Measurements from ENCODE around the gene CABP1. TPM values are rescaled to one million over a fixed set of nuclear protein-coding genes. Genes with fewer than 3 reads are reported as not detected.

CABP1 gene
- total and polyA plus RNA-seq, 4 donors, result 0.13 to 0.63 (median 0.48) TPM

- DNase-seq (no peak), ATAC-seq (ENCODE audit: insufficient read depth, low FRiP score) (no peak)
- Histone ChIP-seq H3K27me3 (ENCODE audit: control insufficient read depth in 3 of 3, insufficient read depth in 3 of 3, low read length in 2 of 3) (no peaks in the 10 kb centered on the region), H3K9ac (ENCODE audit: insufficient read depth in 1 of 2, low read length in 2 of 2) (no peak overlapping the region), H3K4me1 (ENCODE audit: control insufficient read depth in 5 of 5, insufficient read depth in 5 of 5, low read length in 5 of 5) (peaks cover 0 to 2% (median 0%) of the 10 kb centered on the region in 5 donors), H3K4me3 (no peak overlapping the region), H3K9me3 (ENCODE audit: control insufficient read depth in 4 of 4, insufficient read depth in 3 of 4, low read length in 3 of 4) (no peaks in the 10 kb centered on the region), H3K27ac (ENCODE audit: low read depth in 1 of 2, low read length in 1 of 2) (peak overlapping the region in 1 of 2 donors; percentile 36), H3K36me3 (ENCODE audit: control insufficient read depth in 4 of 4, insufficient read depth in 4 of 4, low read length in 4 of 4) (no peaks in the 10 kb centered on the region)
- 64 to 72% methylated on average over 8 of the region's 8 CpGs for WGBS, 2 donors
- no peak for TF ChIP-seq CTCF (IDR thresholded peaks at IDR 0.05; ENCODE audit: control extremely low read depth, extremely low read depth)
Observed at GRCh38 chr12:120678572-120678971, 38.1 kb downstream of the CABP1 start.

DNA sequence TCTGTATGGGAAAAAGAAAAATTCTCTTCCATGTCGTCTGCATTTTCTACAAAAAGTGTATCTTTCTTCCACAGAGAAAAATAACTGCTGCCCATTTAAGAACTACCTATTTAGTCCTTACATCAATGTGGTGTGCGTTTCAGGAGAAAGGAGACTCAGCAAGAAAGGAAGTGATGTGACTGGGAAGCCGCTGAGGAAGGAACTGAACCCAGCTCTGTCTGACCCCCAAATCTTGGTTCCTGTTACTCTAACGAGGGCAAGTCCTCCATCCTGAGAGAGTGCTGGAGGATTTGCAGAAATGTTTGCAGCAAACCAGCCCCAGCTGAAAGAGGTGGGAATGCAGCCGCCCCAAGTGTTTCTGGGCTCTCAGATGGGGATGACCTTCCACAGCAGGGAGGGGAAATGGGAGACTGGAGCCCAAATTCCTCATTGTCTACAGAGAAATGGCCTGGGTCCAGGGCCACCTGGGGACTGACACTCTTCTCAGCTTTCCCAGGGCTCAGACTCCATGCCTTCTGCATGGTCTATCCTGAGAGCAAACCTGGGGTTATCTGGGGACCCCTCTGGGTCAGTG is 39.8 kb downstream of the CABP1 start:
- 33 to 49% methylated on average over 5 of the region's 5 CpGs for WGBS, 2 donors
- TF ChIP-seq CTCF (IDR thresholded peaks at IDR 0.05; ENCODE audit: control extremely low read depth, extremely low read depth), result no peak
- no peak overlapping the region for H3K4me3 ChIP-seq
- no peaks in the 10 kb centered on the region for H3K9me3 ChIP-seq (ENCODE audit: control insufficient read depth in 4 of 4, insufficient read depth in 3 of 4, low read length in 3 of 4)
- peaks cover 0 to 2% (median 0%) of the 10 kb centered on the region in 5 donors for H3K4me1 ChIP-seq (ENCODE audit: control insufficient read depth in 5 of 5, insufficient read depth in 5 of 5, low read length in 5 of 5)
- no peak overlapping the region for H3K27ac ChIP-seq (ENCODE audit: low read depth in 1 of 2, low read length in 1 of 2)
- H3K36me3 ChIP-seq (ENCODE audit: control insufficient read depth in 4 of 4, insufficient read depth in 4 of 4, low read length in 4 of 4), result no peaks in the 10 kb centered on the region
- H3K9ac ChIP-seq (ENCODE audit: insufficient read depth in 1 of 2, low read length in 2 of 2), result no peak overlapping the region
- no peak for DNase-seq
- ATAC-seq (ENCODE audit: insufficient read depth, low FRiP score), result no peak
- no peaks in the 10 kb centered on the region for H3K27me3 ChIP-seq (ENCODE audit: control insufficient read depth in 3 of 3, insufficient read depth in 3 of 3, low read length in 2 of 3)

- H3K27ac ChIP-seq (ENCODE audit: low read depth in 1 of 2, low read length in 1 of 2), result no peak overlapping the region
- ATAC-seq (ENCODE audit: insufficient read depth, low FRiP score) (no peak), DNase-seq (no peak)
- H3K9me3 ChIP-seq (ENCODE audit: control insufficient read depth in 4 of 4, insufficient read depth in 3 of 4, low read length in 3 of 4), result no peaks in the 10 kb centered on the region
- no peaks in the 10 kb centered on the region for H3K27me3 ChIP-seq (ENCODE audit: control insufficient read depth in 3 of 3, insufficient read depth in 3 of 3, low read length in 2 of 3)
- 66 to 73% methylated on average over 8 of the region's 8 CpGs for WGBS, 2 donors
- no peak overlapping the region for H3K4me3 ChIP-seq
- H3K4me1 ChIP-seq (ENCODE audit: control insufficient read depth in 5 of 5, insufficient read depth in 5 of 5, low read length in 5 of 5), result peaks cover 4 to 24% (median 10%) of the 10 kb centered on the region in 5 donors
- no peak overlapping the region for H3K9ac ChIP-seq (ENCODE audit: insufficient read depth in 1 of 2, low read length in 2 of 2)
- no peak for TF ChIP-seq CTCF (IDR thresholded peaks at IDR 0.05; ENCODE audit: control extremely low read depth, extremely low read depth)
- no peaks in the 10 kb centered on the region for H3K36me3 ChIP-seq (ENCODE audit: control insufficient read depth in 4 of 4, insufficient read depth in 4 of 4, low read length in 4 of 4)
Observed at GRCh38 chr12:120684523-120684932, 44.1 kb downstream of the CABP1 start.

GRCh38 chr12:120685522-120685921 is 45.1 kb downstream of the CABP1 start:
- peaks cover 5 to 32% (median 17%) of the 10 kb centered on the region in 5 donors for H3K4me1 ChIP-seq (ENCODE audit: control insufficient read depth in 5 of 5, insufficient read depth in 5 of 5, low read length in 5 of 5)
- peak overlapping the region in 1 of 2 donors; percentile 10 for H3K27ac ChIP-seq (ENCODE audit: low read depth in 1 of 2, low read length in 1 of 2)
- H3K27me3 ChIP-seq (ENCODE audit: control insufficient read depth in 3 of 3, insufficient read depth in 3 of 3, low read length in 2 of 3), result no peaks in the 10 kb centered on the region
- no peaks in the 10 kb centered on the region for H3K36me3 ChIP-seq (ENCODE audit: control insufficient read depth in 4 of 4, insufficient read depth in 4 of 4, low read length in 4 of 4)
- no peak for TF ChIP-seq CTCF (IDR thresholded peaks at IDR 0.05; ENCODE audit: control extremely low read depth, extremely low read depth)
- no peaks in the 10 kb centered on the region for H3K9me3 ChIP-seq (ENCODE audit: control insufficient read depth in 4 of 4, insufficient read depth in 3 of 4, low read length in 3 of 4)
- H3K9ac ChIP-seq (ENCODE audit: insufficient read depth in 1 of 2, low read length in 2 of 2), result no peak overlapping the region
- DNase-seq (no peak), ATAC-seq (ENCODE audit: insufficient read depth, low FRiP score) (no peak)
- H3K4me3 ChIP-seq, result no peak overlapping the region
- WGBS, 2 donors, result 35 to 58% methylated on average over 3 of the region's 3 CpGs

Measured in lung (tissue), 12 donors.